ENCODE measurements around the gene RELL1. TPM values are rescaled to one million over a fixed set of nuclear protein-coding genes. Genes with fewer than 3 reads are reported as not detected.

The RELL1 gene
- total RNA-seq, 1 experiment from 2014 or later = 19.1 TPM

DNA sequence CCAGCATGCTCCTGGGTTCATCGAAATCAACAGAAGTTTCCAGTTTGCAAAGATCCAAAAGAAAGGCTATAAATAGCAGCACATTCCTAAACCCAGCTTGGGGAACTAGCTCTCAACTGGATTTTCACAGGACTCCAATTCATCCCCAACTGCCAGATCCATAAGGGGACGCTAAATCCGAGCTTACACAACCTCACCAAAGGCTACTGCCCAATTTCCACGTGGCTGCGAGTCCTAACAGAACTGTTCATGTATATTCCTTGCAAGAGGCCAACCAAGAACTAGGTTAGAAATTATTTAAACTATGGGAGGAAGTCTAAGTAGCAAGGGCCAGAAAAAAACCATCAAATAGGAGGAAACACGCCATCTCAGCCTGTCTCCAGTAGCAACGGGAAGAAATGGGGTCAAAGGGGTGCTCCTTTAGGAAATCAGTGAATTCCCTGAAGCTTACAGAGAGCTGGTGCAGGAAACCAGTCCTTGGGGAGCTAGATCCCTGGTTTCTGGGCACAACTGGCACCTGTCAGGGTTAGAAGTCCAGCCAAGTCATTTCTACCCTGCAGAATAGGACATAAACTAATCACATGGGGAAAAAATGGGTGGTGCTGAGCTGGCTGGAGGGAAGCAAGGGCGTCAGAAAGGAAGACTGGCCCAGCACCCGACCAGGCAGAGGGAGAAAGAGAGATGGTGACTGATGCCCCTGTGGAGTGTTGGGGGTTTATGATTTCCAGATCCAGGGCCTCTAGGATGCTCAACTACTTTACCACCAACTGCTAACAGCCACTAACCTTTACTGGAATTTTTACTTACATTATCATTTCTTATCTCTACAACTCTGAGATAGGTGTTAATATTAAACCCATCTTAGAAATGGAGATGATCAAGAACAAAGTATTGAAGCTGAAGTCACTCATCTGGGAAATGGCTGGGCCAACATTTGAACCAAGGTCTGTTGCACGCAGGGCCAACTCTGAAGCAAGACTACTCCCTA lies 20.5 kb downstream of the RELL1 start:
- no peak for DNase-seq
- H3K36me3 ChIP-seq (replicated peaks; ENCODE audit: control insufficient read depth, insufficient read depth, low read length) = no peaks in the 10 kb centered on the region
- H3K4me3 ChIP-seq (ENCODE audit: insufficient read depth, low read depth, low read length) = no peak overlapping the region
- H3K27me3 ChIP-seq (ENCODE audit: control insufficient read depth, insufficient read depth, low read length) = no peaks in the 10 kb centered on the region

DNA sequence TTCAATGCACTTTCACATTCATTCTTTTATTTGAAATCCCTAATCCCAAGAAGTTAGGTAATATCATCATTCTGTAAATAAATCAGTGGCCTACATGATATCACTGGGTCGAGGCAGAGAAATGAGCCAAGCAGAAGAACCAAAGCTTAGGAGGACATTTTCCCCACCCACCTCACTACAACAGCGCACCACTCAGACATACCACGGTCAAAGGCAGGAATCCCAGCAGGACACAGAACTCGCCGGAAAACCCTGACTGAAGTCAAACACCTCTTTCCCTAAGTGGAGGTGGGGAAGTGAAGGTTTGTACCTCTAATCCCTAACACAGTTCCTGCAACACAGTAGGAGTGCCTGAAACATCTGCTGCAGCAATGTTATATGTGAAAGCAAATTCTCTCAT lies 21.5 kb downstream of the RELL1 start:
- H3K27me3 ChIP-seq (ENCODE audit: control insufficient read depth, insufficient read depth, low read length) = no peaks in the 10 kb centered on the region
- DNase-seq = peak; percentile 55
- H3K36me3 ChIP-seq (replicated peaks; ENCODE audit: control insufficient read depth, insufficient read depth, low read length) = no peaks in the 10 kb centered on the region
- no peak overlapping the region for H3K4me3 ChIP-seq (ENCODE audit: insufficient read depth, low read depth, low read length)

DNA sequence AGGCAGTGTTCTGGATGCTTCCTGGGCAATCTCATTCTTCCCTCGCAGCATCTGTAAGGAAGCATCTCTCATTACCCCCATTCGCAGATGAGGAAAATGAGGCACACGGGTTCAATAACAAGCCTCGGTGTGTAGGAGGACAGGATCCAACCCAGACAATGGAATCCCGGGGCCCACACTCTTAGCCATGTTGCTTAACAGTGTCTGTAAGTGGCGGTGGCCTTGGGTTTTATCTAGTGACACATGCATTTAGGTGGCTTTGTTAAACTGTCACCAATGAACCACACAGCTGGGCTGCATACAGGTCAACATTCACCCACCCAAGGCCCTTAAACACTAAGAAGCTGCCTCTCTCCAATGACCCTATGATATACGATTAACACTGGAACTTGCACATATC lies 22.6 kb downstream of the RELL1 start:
- no peaks in the 10 kb centered on the region; the same call in 1 of the 2 replicates for H3K27me3 ChIP-seq (ENCODE audit: control insufficient read depth, insufficient read depth, low read length)
- H3K36me3 ChIP-seq (replicated peaks; ENCODE audit: control insufficient read depth, insufficient read depth, low read length) = no peaks in the 10 kb centered on the region
- H3K4me3 ChIP-seq (ENCODE audit: insufficient read depth, low read depth, low read length) = no peak overlapping the region
- DNase-seq = no peak

DNA sequence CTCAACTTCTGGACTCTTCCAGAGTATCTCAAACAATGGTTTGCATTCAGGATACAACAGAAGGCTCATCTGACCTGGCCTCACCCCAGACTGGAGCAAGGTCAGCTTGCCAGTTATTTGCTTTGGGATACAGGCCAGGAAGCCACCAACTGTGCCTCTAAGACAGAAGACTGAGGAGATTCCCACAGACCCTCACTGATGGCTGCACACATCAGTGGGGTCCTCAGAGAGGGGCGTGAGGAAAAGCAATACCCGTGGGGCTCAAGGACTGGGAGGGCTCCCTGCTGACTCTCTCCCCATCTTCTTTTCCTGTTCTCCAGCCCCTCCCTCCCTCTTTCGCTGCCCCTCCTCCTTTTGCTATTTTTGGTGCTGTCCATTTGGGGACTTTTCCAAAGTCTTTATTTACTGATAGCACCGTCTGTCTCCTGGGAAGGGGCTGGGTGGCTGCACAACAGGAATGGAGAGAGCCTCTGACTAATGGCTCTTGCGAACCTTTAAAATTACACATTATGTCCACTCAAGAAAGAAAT lies 23.2 kb downstream of the RELL1 start:
- Histone ChIP-seq H3K4me3 (ENCODE audit: insufficient read depth, low read depth, low read length) (no peak overlapping the region), H3K27me3 (ENCODE audit: control insufficient read depth, insufficient read depth, low read length) (no peaks in the 10 kb centered on the region; the same call in 1 of the 2 replicates), H3K36me3 (replicated peaks; ENCODE audit: control insufficient read depth, insufficient read depth, low read length) (no peaks in the 10 kb centered on the region)
- DNase-seq = no peak

- H3K27me3 ChIP-seq (ENCODE audit: control insufficient read depth, insufficient read depth, low read length) = no peaks in the 10 kb centered on the region; the same call in 1 of the 2 replicates
- no peak overlapping the region for H3K4me3 ChIP-seq (ENCODE audit: insufficient read depth, low read depth, low read length)
- DNase-seq = no peak
- H3K36me3 ChIP-seq (replicated peaks; ENCODE audit: control insufficient read depth, insufficient read depth, low read length) = no peaks in the 10 kb centered on the region
Measured at GRCh38 chr4:37662251-37662650, 23.9 kb downstream of the RELL1 start.

- Histone ChIP-seq H3K36me3 (replicated peaks; ENCODE audit: control insufficient read depth, insufficient read depth, low read length) (no peaks in the 10 kb centered on the region), H3K4me3 (ENCODE audit: insufficient read depth, low read depth, low read length) (no peak overlapping the region), H3K27me3 (ENCODE audit: control insufficient read depth, insufficient read depth, low read length) (no peaks in the 10 kb centered on the region; the same call in 1 of the 2 replicates)
- DNase-seq = no peak
Measured at GRCh38 chr4:37661772-37662171, 24.4 kb downstream of the RELL1 start.

- H3K36me3 ChIP-seq (replicated peaks; ENCODE audit: control insufficient read depth, insufficient read depth, low read length) = no peaks in the 10 kb centered on the region
- no peak for DNase-seq
- H3K27me3 ChIP-seq (ENCODE audit: control insufficient read depth, insufficient read depth, low read length) = no peaks in the 10 kb centered on the region; the same call in 1 of the 2 replicates
- H3K4me3 ChIP-seq (ENCODE audit: insufficient read depth, low read depth, low read length) = no peak overlapping the region
Measured at GRCh38 chr4:37659696-37660095, 26.5 kb downstream of the RELL1 start.

DNA sequence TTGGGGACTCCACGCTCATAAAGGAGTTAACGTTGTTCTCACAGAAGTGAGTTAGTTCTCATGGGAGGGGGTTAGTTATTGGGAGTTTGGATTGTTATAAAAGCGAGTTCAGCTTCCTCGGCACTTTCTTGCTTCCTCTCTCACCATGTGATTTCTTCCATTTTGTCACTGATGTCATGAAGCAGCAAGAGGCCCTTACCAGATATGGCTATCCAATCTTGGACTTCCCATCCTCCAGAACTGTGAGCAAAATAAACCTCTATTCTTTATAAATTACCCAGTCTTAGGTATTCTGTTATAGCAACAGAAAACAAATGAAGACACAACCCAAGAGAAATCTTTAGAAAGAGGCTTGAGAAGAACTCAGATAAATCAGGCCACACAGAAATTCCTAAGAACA lies 29.5 kb downstream of the RELL1 start:
- H3K36me3 ChIP-seq (replicated peaks; ENCODE audit: control insufficient read depth, insufficient read depth, low read length) = no peaks in the 10 kb centered on the region
- DNase-seq = no peak
- H3K27me3 ChIP-seq (ENCODE audit: control insufficient read depth, insufficient read depth, low read length) = no peaks in the 10 kb centered on the region; the same call in 1 of the 2 replicates
- no peak overlapping the region for H3K4me3 ChIP-seq (ENCODE audit: insufficient read depth, low read depth, low read length)

DNA sequence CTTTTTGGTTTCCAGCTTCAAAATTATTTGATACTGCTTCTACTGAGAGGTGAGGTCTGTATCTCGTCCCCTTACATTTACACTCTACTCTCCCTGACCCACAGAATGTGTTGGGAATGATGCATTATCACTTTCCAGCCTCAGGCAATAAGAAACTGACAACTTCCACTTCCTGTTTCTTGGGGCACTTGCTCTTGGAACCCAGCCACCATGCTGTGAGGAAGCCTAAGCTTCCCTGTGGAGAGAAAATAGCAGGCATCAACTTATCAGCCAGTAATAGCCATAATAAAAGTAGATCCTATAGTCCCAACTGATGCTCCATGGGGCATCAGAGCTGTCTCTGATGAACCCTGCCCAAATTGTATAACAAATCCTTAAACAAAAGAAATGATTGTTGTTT lies 32.6 kb downstream of the RELL1 start:
- DNase-seq = no peak
- no peaks in the 10 kb centered on the region; the same call in 1 of the 2 replicates for H3K27me3 ChIP-seq (ENCODE audit: control insufficient read depth, insufficient read depth, low read length)
- no peak overlapping the region for H3K4me3 ChIP-seq (ENCODE audit: insufficient read depth, low read depth, low read length)
- no peaks in the 10 kb centered on the region for H3K36me3 ChIP-seq (replicated peaks; ENCODE audit: control insufficient read depth, insufficient read depth, low read length)

GRCh38 chr4:37652747-37653527 lies 33.2 kb downstream of the RELL1 start:
- Histone ChIP-seq H3K36me3 (replicated peaks; ENCODE audit: control insufficient read depth, insufficient read depth, low read length) (no peaks in the 10 kb centered on the region), H3K27me3 (ENCODE audit: control insufficient read depth, insufficient read depth, low read length) (no peaks in the 10 kb centered on the region; the same call in 1 of the 2 replicates)

GRCh38 chr4:37651781-37652377 lies 34.3 kb downstream of the RELL1 start:
- Histone ChIP-seq H3K36me3 (replicated peaks; ENCODE audit: control insufficient read depth, insufficient read depth, low read length) (no peaks in the 10 kb centered on the region), H3K27me3 (ENCODE audit: control insufficient read depth, insufficient read depth, low read length) (no peaks in the 10 kb centered on the region; the same call in 1 of the 2 replicates), H3K4me3 (ENCODE audit: insufficient read depth, low read depth, low read length) (no peak overlapping the region)
- no peak for DNase-seq

More at GRCh38 chr4:37652747-37653527, 33.2 kb downstream of the RELL1 start:
- no peak overlapping the region for H3K4me3 ChIP-seq (ENCODE audit: insufficient read depth, low read depth, low read length)
- no peak for DNase-seq

- no peak for DNase-seq
- no peaks in the 10 kb centered on the region; the same call in 1 of the 2 replicates for H3K27me3 ChIP-seq (ENCODE audit: control insufficient read depth, insufficient read depth, low read length)
- no peaks in the 10 kb centered on the region; the same call in 1 of the 2 replicates for H3K36me3 ChIP-seq (replicated peaks; ENCODE audit: control insufficient read depth, insufficient read depth, low read length)
- no peak overlapping the region for H3K4me3 ChIP-seq (ENCODE audit: insufficient read depth, low read depth, low read length)
Measured at GRCh38 chr4:37650481-37650880, 35.7 kb downstream of the RELL1 start.

DNA sequence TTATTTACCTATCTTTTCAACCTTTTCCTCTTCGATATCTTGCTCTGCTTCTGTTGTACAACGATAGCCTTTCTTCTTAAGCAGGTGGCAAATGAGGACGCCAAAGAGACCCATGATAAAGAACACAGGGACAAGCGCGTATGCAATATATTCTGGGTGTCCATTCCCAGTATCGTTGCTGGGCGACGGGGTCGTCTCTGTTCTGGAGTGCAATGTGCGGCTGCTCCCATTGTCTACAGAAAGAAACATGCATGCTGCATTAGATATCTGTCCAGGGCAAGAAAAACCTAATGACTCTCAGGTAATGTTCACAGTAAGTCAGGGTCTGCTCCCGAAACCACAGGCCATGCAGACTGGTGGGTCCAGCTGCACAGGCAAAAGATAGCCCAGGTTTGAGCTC lies 36.9 kb downstream of the RELL1 start:
- Histone ChIP-seq H3K4me3 (ENCODE audit: insufficient read depth, low read depth, low read length) (no peak overlapping the region), H3K36me3 (replicated peaks; ENCODE audit: control insufficient read depth, insufficient read depth, low read length) (no peaks in the 10 kb centered on the region; the same call in 1 of the 2 replicates), H3K27me3 (ENCODE audit: control insufficient read depth, insufficient read depth, low read length) (no peaks in the 10 kb centered on the region; the same call in 1 of the 2 replicates)
- DNase-seq = no peak

Measured in H7 (cell line).